NB4 (cell line): ENCODE data around the gene INTS14.

Experiments
- DNase-seq: peaks from one replicate; pipeline ENCODE4 v3.0.0; 2010; ENCODE audit warnings: low read depth
- H3K4me3 ChIP-seq: one replicate; pipeline ENCODE4 v1.5.1; 2011; ENCODE audit warnings: mild to moderate bottlenecking, low read depth, low read length, moderate library complexity
- MYC ChIP-seq: IDR thresholded peaks from 2 replicates; pipeline ENCODE4 v1.6.1; 2011; ENCODE audit warnings: low read depth, low read length
- POLR2A ChIP-seq: IDR thresholded peaks from 2 replicates; pipeline ENCODE4 v1.6.1; 2011; ENCODE audit warnings: mild to moderate bottlenecking; ENCODE audit not compliant: insufficient read length; ENCODE audit errors: extremely low read depth
- TF ChIP-seq, protein P1 (sequence below): IDR thresholded peaks from one replicate; pipeline ENCODE4 v1.5.1; 2012; ENCODE audit warnings: low read depth, low read length
- TF ChIP-seq, protein P2 (sequence below): IDR thresholded peaks from 2 replicates; pipeline ENCODE4 v1.6.1; 2011; ENCODE audit warnings: low read depth, low read length

INTS14 gene

GRCh38 chr15:65576664-65577063 is 34.3 kb downstream of the INTS14 start:
- no peak overlapping the region for H3K4me3 ChIP-seq
- no peak for DNase-seq
- TF ChIP-seq POLR2A, result no peak
- TF ChIP-seq, protein P1, sequence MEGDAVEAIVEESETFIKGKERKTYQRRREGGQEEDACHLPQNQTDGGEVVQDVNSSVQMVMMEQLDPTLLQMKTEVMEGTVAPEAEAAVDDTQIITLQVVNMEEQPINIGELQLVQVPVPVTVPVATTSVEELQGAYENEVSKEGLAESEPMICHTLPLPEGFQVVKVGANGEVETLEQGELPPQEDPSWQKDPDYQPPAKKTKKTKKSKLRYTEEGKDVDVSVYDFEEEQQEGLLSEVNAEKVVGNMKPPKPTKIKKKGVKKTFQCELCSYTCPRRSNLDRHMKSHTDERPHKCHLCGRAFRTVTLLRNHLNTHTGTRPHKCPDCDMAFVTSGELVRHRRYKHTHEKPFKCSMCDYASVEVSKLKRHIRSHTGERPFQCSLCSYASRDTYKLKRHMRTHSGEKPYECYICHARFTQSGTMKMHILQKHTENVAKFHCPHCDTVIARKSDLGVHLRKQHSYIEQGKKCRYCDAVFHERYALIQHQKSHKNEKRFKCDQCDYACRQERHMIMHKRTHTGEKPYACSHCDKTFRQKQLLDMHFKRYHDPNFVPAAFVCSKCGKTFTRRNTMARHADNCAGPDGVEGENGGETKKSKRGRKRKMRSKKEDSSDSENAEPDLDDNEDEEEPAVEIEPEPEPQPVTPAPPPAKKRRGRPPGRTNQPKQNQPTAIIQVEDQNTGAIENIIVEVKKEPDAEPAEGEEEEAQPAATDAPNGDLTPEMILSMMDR, result no peak
- TF ChIP-seq, protein P2, sequence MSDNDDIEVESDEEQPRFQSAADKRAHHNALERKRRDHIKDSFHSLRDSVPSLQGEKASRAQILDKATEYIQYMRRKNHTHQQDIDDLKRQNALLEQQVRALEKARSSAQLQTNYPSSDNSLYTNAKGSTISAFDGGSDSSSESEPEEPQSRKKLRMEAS, result no peak

- no peak for DNase-seq
- TF ChIP-seq POLR2A (no peak), MYC (no peak)
- TF ChIP-seq, protein P2, result no peak
- TF ChIP-seq, protein P1, result no peak
These were observed 39.0 kb downstream of the INTS14 start for GRCh38 chr15:65571971-65572370.

GRCh38 chr15:65569728-65570127 is 41.2 kb downstream of the INTS14 start:
- H3K4me3 ChIP-seq, result no peak overlapping the region
- DNase-seq, result no peak
- TF ChIP-seq MYC, result no peak
- no peak for TF ChIP-seq POLR2A
- TF ChIP-seq, protein P1, result no peak
- TF ChIP-seq, protein P2, result no peak

More at GRCh38 chr15:65571971-65572370, 39.0 kb downstream of the INTS14 start:
- no peak overlapping the region for H3K4me3 ChIP-seq

GRCh38 chr15:65561934-65562333 is 49.0 kb downstream of the INTS14 start:
- no peak for TF ChIP-seq MYC
- TF ChIP-seq, protein P2, result no peak
- TF ChIP-seq, protein P1, result no peak
- no peak for TF ChIP-seq POLR2A
- no peak for DNase-seq

GRCh38 chr15:65559941-65560340 is 51.0 kb downstream of the INTS14 start:
- TF ChIP-seq, protein P1, result no peak
- TF ChIP-seq MYC (no peak), POLR2A (no peak)
- TF ChIP-seq, protein P2, result no peak
- DNase-seq, result no peak
- no peak overlapping the region for H3K4me3 ChIP-seq

More at GRCh38 chr15:65561934-65562333, 49.0 kb downstream of the INTS14 start:
- no peak overlapping the region for H3K4me3 ChIP-seq
